H9 (cell line): ENCODE results near the gene SCN7A. TPM values are rescaled to one million over a fixed set of nuclear protein-coding genes. Genes with fewer than 3 reads are reported as not detected.

Experiments
- DNase-seq: peaks from one replicate; pipeline ENCODE4 v3.0.0-alpha.2; 2017
- H2AFZ ChIP-seq: one replicate; pipeline ENCODE4 v1.6.1; 2013; ENCODE audit warnings: mild to moderate bottlenecking, low read length, control low read depth, moderate library complexity
- H2AK5ac ChIP-seq: 2 replicates; pipeline ENCODE4 v1.6.1; 2013; ENCODE audit warnings: low read length, control low read depth, mixed read lengths; ENCODE audit not compliant: insufficient read length
- H2BK120ac ChIP-seq: one replicate; pipeline ENCODE4 v1.6.1; 2013; ENCODE audit warnings: low read depth, mild to moderate bottlenecking, low read length, control low read depth, inconsistent platforms; ENCODE audit not compliant: poor library complexity, severe bottlenecking
- H2BK12ac ChIP-seq: 2 replicates; pipeline ENCODE4 v1.6.1; 2013; ENCODE audit warnings: low read length, control low read depth, mixed read lengths, low read depth; ENCODE audit not compliant: insufficient read length
- H2BK15ac ChIP-seq: 2 replicates; pipeline ENCODE4 v1.6.1; 2013; ENCODE audit warnings: low read depth, low read length, control low read depth
- H2BK20ac ChIP-seq: one replicate; pipeline ENCODE4 v1.6.1; 2013; ENCODE audit warnings: low read depth, mild to moderate bottlenecking, low read length, control low read depth, inconsistent platforms; ENCODE audit not compliant: poor library complexity, severe bottlenecking
- H2BK5ac ChIP-seq: 2 replicates; pipeline ENCODE4 v1.6.1; 2013; ENCODE audit warnings: low read length, control low read depth, mixed read lengths; ENCODE audit not compliant: insufficient read length
- H3K14ac ChIP-seq: 2 replicates; pipeline ENCODE4 v1.6.1; 2013; ENCODE audit warnings: low read length, control low read depth; ENCODE audit not compliant: insufficient read depth
- H3K18ac ChIP-seq: 2 replicates; pipeline ENCODE4 v1.6.1; 2013; ENCODE audit warnings: low read depth, mild to moderate bottlenecking, mixed read lengths, low read length, control low read depth; ENCODE audit not compliant: insufficient read length
- H3K23ac ChIP-seq: 2 replicates; pipeline ENCODE4 v1.6.1; 2013; ENCODE audit warnings: low read length, control low read depth, mixed read lengths, low read depth; ENCODE audit not compliant: insufficient read length
- H3K23me2 ChIP-seq: 2 replicates; pipeline ENCODE4 v1.6.1; 2013; ENCODE audit warnings: low read depth, mild to moderate bottlenecking, mixed read lengths, low read length, control low read depth; ENCODE audit not compliant: insufficient read length, poor library complexity, severe bottlenecking
- H3K27ac ChIP-seq: 2 replicates; pipeline ENCODE4 v1.5.1; 2013; ENCODE audit warnings: low read length, control low read depth, mixed read lengths, low read depth; ENCODE audit not compliant: insufficient read length
- H3K27me3 ChIP-seq: 2 replicates; pipeline ENCODE4 v1.6.1; 2013; ENCODE audit warnings: low read length, control low read depth, inconsistent platforms; ENCODE audit not compliant: insufficient read depth
- H3K4ac ChIP-seq: 2 replicates; pipeline ENCODE4 v1.6.1; 2013; ENCODE audit warnings: low read depth, mild to moderate bottlenecking, control low read depth, inconsistent platforms, low read length, moderate library complexity
- H3K4me1 ChIP-seq: 2 replicates; pipeline ENCODE4 v1.6.1; 2013; ENCODE audit warnings: low read length, control low read depth, inconsistent platforms; ENCODE audit not compliant: insufficient read depth
- H3K4me2 ChIP-seq: 2 replicates; pipeline ENCODE4 v1.6.1; 2013; ENCODE audit warnings: low read length, control low read depth, mixed read lengths; ENCODE audit not compliant: insufficient read length, insufficient read depth
- H3K56ac ChIP-seq: 2 replicates; pipeline ENCODE4 v1.6.1; 2013; ENCODE audit warnings: low read depth, mild to moderate bottlenecking, mixed read lengths, low read length, control low read depth; ENCODE audit not compliant: insufficient read length
- H3K79me1 ChIP-seq: 2 replicates; pipeline ENCODE4 v1.6.1; 2013; ENCODE audit warnings: low read depth, mild to moderate bottlenecking, moderate library complexity, low read length, control low read depth, inconsistent platforms; ENCODE audit not compliant: insufficient read depth, poor library complexity, severe bottlenecking
- H3K79me2 ChIP-seq: 2 replicates; pipeline ENCODE4 v1.6.1; 2013; ENCODE audit warnings: low read length, control low read depth, inconsistent platforms; ENCODE audit not compliant: insufficient read depth
- H3K9ac ChIP-seq: 2 replicates; pipeline ENCODE4 v1.6.1; 2013; ENCODE audit warnings: low read length, control low read depth, mixed read lengths; ENCODE audit not compliant: insufficient read length; ENCODE audit errors: extremely low read depth
- H3K9me3 ChIP-seq: one replicate; pipeline ENCODE4 v1.6.1; 2013; ENCODE audit warnings: low read depth, low read length, inconsistent platforms; ENCODE audit not compliant: control insufficient read depth
- H3T11ph ChIP-seq: one replicate; pipeline ENCODE4 v1.6.1; 2013; ENCODE audit warnings: mild to moderate bottlenecking, low read length, control low read depth, inconsistent platforms
- H4K20me1 ChIP-seq: one replicate; pipeline ENCODE4 v1.6.1; 2013; ENCODE audit not compliant: control insufficient read depth, insufficient read length, insufficient read depth
- H4K5ac ChIP-seq: 2 replicates; pipeline ENCODE4 v1.6.1; 2013; ENCODE audit warnings: low read depth, mild to moderate bottlenecking, mixed read lengths, low read length, control low read depth; ENCODE audit not compliant: insufficient read length
- H4K8ac ChIP-seq: replicated peaks from 2 replicates; pipeline ENCODE4 v1.6.1; 2013; ENCODE audit warnings: low read length, control low read depth, mixed read lengths, low read depth; ENCODE audit not compliant: insufficient read length
- H4K91ac ChIP-seq: 2 replicates; pipeline ENCODE4 v1.6.1; 2013; ENCODE audit warnings: low read depth, mild to moderate bottlenecking, moderate library complexity, mixed read lengths, low read length, control low read depth; ENCODE audit not compliant: insufficient read length
- H3K27ac Mint-ChIP-seq, 3 experiments: 2 replicates in 2 of 3; 3 replicates in 1 of 3; pipeline ENCODE4 v1.8.0; 2020 to 2021; ENCODE audit warnings: mixed read lengths in 3 of 3, mild to moderate bottlenecking in 1 of 3, moderate library complexity in 1 of 3
- H3K27me3 Mint-ChIP-seq: 2 replicates; pipeline ENCODE4 v1.8.0; 2021; ENCODE audit warnings: low read depth, mild to moderate bottlenecking, moderate library complexity, mixed read lengths
- H3K36me3 Mint-ChIP-seq, 3 experiments: 2 replicates in 2 of 3; 3 replicates in 1 of 3; pipeline ENCODE4 v1.8.0; 2020 to 2021; ENCODE audit warnings: low read depth in 3 of 3, mixed read lengths in 3 of 3; ENCODE audit not compliant: insufficient read depth in 1 of 3
- H3K4me1 Mint-ChIP-seq, 2 experiments: 2 replicates each; pipeline ENCODE4 v1.8.0; 2020; ENCODE audit warnings: mixed read lengths in 2 of 2
- H3K4me3 Mint-ChIP-seq, 2 experiments: 2 replicates in 1 of 2; 3 replicates in 1 of 2; pipeline ENCODE4 v1.8.0; 2020 to 2021; ENCODE audit warnings: mild to moderate bottlenecking in 2 of 2, mixed read lengths in 2 of 2, moderate library complexity in 1 of 2
- H3K9me3 Mint-ChIP-seq, 2 experiments: 2 replicates in 1 of 2; 3 replicates in 1 of 2; pipeline ENCODE4 v1.8.0; 2020; ENCODE audit warnings: mild to moderate bottlenecking in 2 of 2, mixed read lengths in 2 of 2, moderate library complexity in 1 of 2
- CTCF ChIP-seq: fragments of 200-600 bp; sonication (generic); conservative IDR thresholded peaks from 3 replicates; pipeline ENCODE4 v1.8.0; 2021; ENCODE audit warnings: antibody characterized with exemption, mild to moderate bottlenecking
- WGBS: extraction: QIAGEN DNeasy Blood & Tissue Kit; methylation state at CpG from one replicate; pipeline ENCODE4 v1.1.7; 2013; ENCODE audit warnings: missing lambda C conversion rate, low lambda C conversion rate, mixed read lengths; ENCODE audit not compliant: insufficient read length; ENCODE audit errors: extremely low coverage; 5-methylcytosine and 5-hydroxymethylcytosine counted together
- total RNA-seq: library from RNA; stranded (reverse); gene quantifications from 2 replicates; pipeline ENCODE4 v1.2.1, GENCODE V29; 2021

SCN7A gene
- total RNA-seq, 1 experiment from 2014 or later, result 0.07 TPM

- Mint-ChIP-seq H3K4me1 (peaks cover 7% of the 10 kb centered on the region in 2 experiments), H3K27ac (no peak overlapping the region), H3K9me3 (no peaks in the 10 kb centered on the region), H3K27me3 (no peaks in the 10 kb centered on the region), H3K4me3 (no peak overlapping the region), H3K36me3 (no peaks in the 10 kb centered on the region)
- H4K91ac ChIP-seq, result no peak overlapping the region
- DNase-seq, result no peak
- H3K23me2 ChIP-seq, result no peaks in the 10 kb centered on the region
- no peak overlapping the region for H2BK12ac ChIP-seq
- no peak overlapping the region for H2BK120ac ChIP-seq
- no peak overlapping the region for H3K4me2 ChIP-seq
- H3K4ac ChIP-seq, result no peak overlapping the region
- no peak overlapping the region for H3K18ac ChIP-seq
- H3K9me3 ChIP-seq, result no peaks in the 10 kb centered on the region
- no peaks in the 10 kb centered on the region for H3K79me1 ChIP-seq
- no peaks in the 10 kb centered on the region for H3K27me3 ChIP-seq
- H2BK15ac ChIP-seq, result no peak overlapping the region
- H3K56ac ChIP-seq, result no peak overlapping the region
- no peak overlapping the region for H3T11ph ChIP-seq
- H3K79me2 ChIP-seq, result no peaks in the 10 kb centered on the region
- H2AK5ac ChIP-seq, result no peak overlapping the region
- TF ChIP-seq CTCF, result peak; percentile 75
- no peak overlapping the region for H3K27ac ChIP-seq
- H4K20me1 ChIP-seq, result no peaks in the 10 kb centered on the region
- H2BK20ac ChIP-seq, result no peak overlapping the region
- H3K4me1 ChIP-seq, result no peaks in the 10 kb centered on the region; the same call in 1 of the 2 replicates
- H3K14ac ChIP-seq, result no peak overlapping the region
- H2BK5ac ChIP-seq, result no peak overlapping the region
- WGBS, result 100% methylated on average over 1 of the region's 3 CpGs
- no peak overlapping the region for H2AFZ ChIP-seq
- H3K23ac ChIP-seq, result no peak overlapping the region
- H4K5ac ChIP-seq, result no peak overlapping the region
- no peak overlapping the region for H3K9ac ChIP-seq
- no peak overlapping the region for H4K8ac ChIP-seq
Observed at GRCh38 chr2:166361351-166362153, 132.5 kb downstream of the SCN7A start.
